Measurements from ENCODE around the gene RBP2.

The RBP2 gene

GRCh38 chr3:139434228-139434627 lies 42.1 kb downstream of the RBP2 start:
- no peaks in the 10 kb centered on the region for H3K9me3 ChIP-seq (ENCODE audit: insufficient read depth, low read length)
- H3K4me3 ChIP-seq (ENCODE audit: insufficient read depth, low read length, poor library complexity, severe bottlenecking): no peak overlapping the region
- no peaks in the 10 kb centered on the region for H3F3A ChIP-seq (ENCODE audit: insufficient read depth)
- no peak for TF ChIP-seq CTCF (IDR thresholded peaks at IDR 0.05; ENCODE audit: insufficient read depth, low read length, poor library complexity, severe bottlenecking)
- TF ChIP-seq EZH2phosphoT487 (conservative IDR thresholded peaks at IDR 0.05; ENCODE audit: low read length): no peak
- H3K27me3 ChIP-seq (ENCODE audit: low read length): no peaks in the 10 kb centered on the region
- no peak overlapping the region for H3K9ac ChIP-seq (ENCODE audit: low read length)
- H3K4me2 ChIP-seq (ENCODE audit: low read depth, low read length, poor library complexity, severe bottlenecking): no peak overlapping the region
- no peak overlapping the region for H3K27ac ChIP-seq (ENCODE audit: low read depth, low read length)
- H3K79me2 ChIP-seq (ENCODE audit: insufficient read depth, low read length): no peaks in the 10 kb centered on the region
- no peaks in the 10 kb centered on the region for H3K9me2 ChIP-seq (replicated peaks; ENCODE audit: insufficient read depth, low read length)
- no peaks in the 10 kb centered on the region for H4K20me1 ChIP-seq (ENCODE audit: low read depth, low read length)
- H3K36me3 ChIP-seq (ENCODE audit: low read length): no peaks in the 10 kb centered on the region
- no peak overlapping the region for H2AFZ ChIP-seq (ENCODE audit: low read depth, low read length, severe bottlenecking)

- Histone ChIP-seq H3K9me2 (replicated peaks; ENCODE audit: insufficient read depth, low read length) (no peaks in the 10 kb centered on the region), H3K27me3 (ENCODE audit: low read length) (no peaks in the 10 kb centered on the region), H4K20me1 (ENCODE audit: low read depth, low read length) (no peaks in the 10 kb centered on the region), H3K9ac (ENCODE audit: low read length) (no peak overlapping the region), H3K36me3 (ENCODE audit: low read length) (no peaks in the 10 kb centered on the region), H2AFZ (ENCODE audit: low read depth, low read length, severe bottlenecking) (no peak overlapping the region), H3K4me3 (ENCODE audit: insufficient read depth, low read length, poor library complexity, severe bottlenecking) (no peak overlapping the region), H3F3A (ENCODE audit: insufficient read depth) (no peaks in the 10 kb centered on the region), H3K9me3 (ENCODE audit: insufficient read depth, low read length) (no peaks in the 10 kb centered on the region), H3K79me2 (ENCODE audit: insufficient read depth, low read length) (no peaks in the 10 kb centered on the region), H3K4me2 (ENCODE audit: low read depth, low read length, poor library complexity, severe bottlenecking) (no peak overlapping the region), H3K27ac (ENCODE audit: low read depth, low read length) (no peak overlapping the region)
- TF ChIP-seq EZH2phosphoT487 (conservative IDR thresholded peaks at IDR 0.05; ENCODE audit: low read length) (no peak), CTCF (IDR thresholded peaks at IDR 0.05; ENCODE audit: insufficient read depth, low read length, poor library complexity, severe bottlenecking) (no peak)
Measured at GRCh38 chr3:139433089-139433488, 43.2 kb downstream of the RBP2 start.

GRCh38 chr3:139430493-139430892 lies 45.8 kb downstream of the RBP2 start:
- no peaks in the 10 kb centered on the region for H3F3A ChIP-seq (ENCODE audit: insufficient read depth)
- no peaks in the 10 kb centered on the region for H4K20me1 ChIP-seq (ENCODE audit: low read depth, low read length)
- H3K9ac ChIP-seq (ENCODE audit: low read length): no peak overlapping the region
- H3K4me3 ChIP-seq (ENCODE audit: insufficient read depth, low read length, poor library complexity, severe bottlenecking): no peak overlapping the region
- H3K9me2 ChIP-seq (replicated peaks; ENCODE audit: insufficient read depth, low read length): no peaks in the 10 kb centered on the region
- no peaks in the 10 kb centered on the region for H3K36me3 ChIP-seq (ENCODE audit: low read length)
- no peaks in the 10 kb centered on the region for H3K27me3 ChIP-seq (ENCODE audit: low read length)
- no peaks in the 10 kb centered on the region for H3K9me3 ChIP-seq (ENCODE audit: insufficient read depth, low read length)
- no peak overlapping the region for H3K27ac ChIP-seq (ENCODE audit: low read depth, low read length)
- no peaks in the 10 kb centered on the region for H3K79me2 ChIP-seq (ENCODE audit: insufficient read depth, low read length)
- no peak for TF ChIP-seq EZH2phosphoT487 (conservative IDR thresholded peaks at IDR 0.05; ENCODE audit: low read length)
- TF ChIP-seq CTCF (IDR thresholded peaks at IDR 0.05; ENCODE audit: insufficient read depth, low read length, poor library complexity, severe bottlenecking): no peak
- H2AFZ ChIP-seq (ENCODE audit: low read depth, low read length, severe bottlenecking): no peak overlapping the region
- H3K4me2 ChIP-seq (ENCODE audit: low read depth, low read length, poor library complexity, severe bottlenecking): no peak overlapping the region
